SKM-1 (cell line): ENCODE results near the gene C15orf61.

Experiments
- DNase-seq: peaks from one replicate; lab custom pipeline; 2025; ENCODE audit not compliant: unreplicated experiment; lab: John Stamatoyannopoulos, UW

The C15orf61 gene

GRCh38 chr15:67548862-67549651 is 28.1 kb downstream of the C15orf61 start:
- no peak for DNase-seq

GRCh38 chr15:67549736-67550135 is 28.8 kb downstream of the C15orf61 start:
- DNase-seq, result no peak

- DNase-seq, result no peak
Observed at GRCh38 chr15:67550522-67550921, 29.6 kb downstream of the C15orf61 start.

DNA sequence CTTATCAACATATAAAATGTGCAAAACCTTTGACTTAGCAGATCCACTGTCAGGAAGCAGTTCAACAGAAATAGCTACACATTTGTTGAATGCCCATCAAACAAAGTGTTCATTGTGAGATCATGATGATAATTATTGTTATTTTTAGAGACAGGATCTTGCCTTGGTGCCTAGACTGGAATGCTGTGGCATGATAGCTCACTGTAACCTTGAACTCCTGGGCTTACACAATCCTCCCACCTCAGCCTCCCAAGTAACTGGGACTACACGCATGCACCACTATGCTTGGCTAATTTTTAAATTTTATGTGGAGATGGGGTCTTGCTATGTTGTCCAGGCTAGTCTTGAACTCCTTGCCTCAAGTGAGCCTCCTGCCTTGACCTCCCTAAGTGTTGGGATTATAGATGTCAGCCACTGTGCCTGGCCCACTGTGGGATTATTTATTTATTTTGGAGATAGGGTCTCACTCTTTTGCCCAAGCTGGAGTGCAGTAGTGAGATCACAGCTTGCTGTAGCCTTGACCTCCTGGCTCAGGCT is 30.3 kb downstream of the C15orf61 start:
- DNase-seq, result no peak

GRCh38 chr15:67554580-67554979 is 33.6 kb downstream of the C15orf61 start:
- DNase-seq, result no peak

- DNase-seq, result no peak
Observed at GRCh38 chr15:67556976-67557570, 36.1 kb downstream of the C15orf61 start.

DNA sequence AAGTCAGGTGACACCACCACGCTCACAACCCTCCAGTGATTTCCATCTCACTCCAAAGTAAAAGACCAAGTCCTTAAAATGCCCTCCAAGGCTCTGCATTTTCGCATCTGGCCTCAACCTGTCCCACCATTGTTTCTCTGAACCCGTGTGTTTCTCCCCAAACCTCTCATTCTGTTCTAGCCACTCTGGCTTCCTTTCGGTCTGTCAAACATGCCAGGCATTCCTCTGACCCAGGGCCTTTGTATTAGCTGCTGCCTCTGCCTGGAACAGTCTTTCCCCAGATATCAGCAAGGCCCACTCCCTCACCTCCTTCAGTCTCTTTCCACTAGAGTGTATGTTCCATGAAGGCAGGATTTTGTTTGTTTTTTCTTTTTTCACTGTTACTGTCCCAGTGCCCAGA is 37.6 kb downstream of the C15orf61 start:
- no peak for DNase-seq

GRCh38 chr15:67559158-67559557 is 38.2 kb downstream of the C15orf61 start:
- DNase-seq, result no peak

DNA sequence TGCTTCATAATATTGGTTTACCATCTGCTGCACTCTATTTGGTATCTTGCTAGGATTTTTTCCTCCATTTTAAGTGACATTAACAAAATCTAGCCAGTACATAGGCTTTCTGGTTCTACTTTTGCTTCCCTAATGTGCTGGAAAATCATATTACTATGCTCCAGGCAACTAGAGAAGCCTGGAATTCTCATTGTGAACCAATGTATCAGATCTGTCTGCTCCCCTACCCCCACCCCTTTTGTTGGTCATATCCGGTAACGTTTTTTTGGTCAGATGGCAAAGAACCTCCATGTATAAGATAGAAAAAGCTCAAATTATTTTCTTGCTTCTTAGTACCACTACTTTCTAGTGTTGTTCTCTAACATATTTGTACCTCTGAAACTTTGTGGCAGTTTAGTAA is 38.6 kb downstream of the C15orf61 start:
- DNase-seq, result no peak

DNA sequence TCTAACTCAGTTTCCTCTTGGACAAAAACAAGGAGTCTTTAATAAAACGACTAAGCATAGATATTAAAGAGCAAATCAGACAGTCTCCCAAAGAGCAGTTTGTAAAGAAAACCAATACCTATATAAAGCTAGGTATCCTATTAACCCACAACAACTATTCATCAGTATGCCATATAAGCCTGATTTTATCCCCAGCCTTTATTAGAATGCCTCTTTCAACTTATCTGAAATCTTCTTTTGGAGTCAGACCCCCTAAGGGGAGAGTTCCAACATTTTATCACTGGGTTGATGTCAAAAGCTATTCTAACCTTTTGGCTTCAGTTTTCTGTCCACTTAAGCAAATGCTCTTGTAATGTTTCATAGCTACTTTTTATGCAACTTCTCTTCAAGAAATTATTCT is 39.4 kb downstream of the C15orf61 start:
- no peak for DNase-seq

DNA sequence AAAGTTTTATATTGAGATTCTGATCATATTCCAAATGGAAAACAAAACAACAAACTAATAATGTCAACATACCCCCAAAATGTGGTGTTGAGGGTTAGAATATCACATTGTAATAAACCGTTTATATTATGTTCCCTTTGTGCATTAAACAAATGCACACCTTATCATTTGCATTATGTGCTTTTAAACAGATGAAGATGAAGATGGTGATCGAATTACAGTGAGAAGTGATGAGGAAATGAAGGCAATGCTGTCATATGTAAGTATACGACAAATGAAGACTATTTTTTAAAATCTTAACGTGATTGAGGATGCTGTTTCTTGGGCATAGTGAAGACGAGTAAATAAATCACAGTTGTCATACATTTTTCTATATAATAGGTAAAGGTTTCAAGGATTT is 42.2 kb downstream of the C15orf61 start:
- no peak for DNase-seq

DNA sequence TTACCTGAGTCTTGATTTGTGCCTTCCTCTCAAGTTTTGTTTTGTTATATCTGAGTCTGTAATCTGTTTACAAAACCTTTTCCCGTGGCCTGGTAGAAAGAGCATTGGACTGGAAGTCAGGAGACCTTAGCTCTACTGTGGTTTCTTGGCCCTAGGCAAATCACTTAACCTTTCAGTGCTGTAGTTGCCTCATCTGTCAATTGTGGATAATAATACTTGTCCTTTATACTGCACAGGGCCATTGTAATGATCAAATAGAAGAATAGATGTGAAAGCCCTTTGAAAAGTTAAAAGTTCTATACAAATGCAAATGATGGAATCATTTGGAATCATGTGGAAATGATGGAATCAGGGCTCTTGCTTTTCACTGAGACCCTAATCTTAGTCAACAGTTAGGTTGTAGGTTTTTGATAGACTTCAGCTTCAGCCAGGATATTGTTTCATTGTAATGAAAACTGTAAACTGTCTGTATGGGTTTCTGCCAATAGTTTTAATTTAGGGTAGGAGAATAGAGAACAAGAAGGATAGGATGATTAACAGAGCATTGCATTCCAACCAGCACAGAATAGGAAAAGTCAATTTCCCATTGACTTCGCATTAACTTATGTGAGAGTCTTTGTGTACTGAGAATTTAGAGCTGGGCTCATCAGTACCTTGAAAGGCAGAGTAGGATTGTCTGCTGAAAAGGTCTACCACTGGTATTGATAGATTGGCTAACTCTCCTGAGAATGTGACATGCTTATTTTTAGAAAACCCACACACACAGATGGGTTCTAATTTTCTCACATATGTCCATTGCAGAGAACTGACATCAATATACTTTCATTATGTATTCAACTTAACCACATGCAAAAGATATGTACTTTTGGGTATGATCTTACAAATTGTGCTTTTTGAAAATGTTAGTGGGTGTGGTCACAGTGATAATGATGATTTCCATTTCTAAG is 43.4 kb downstream of the C15orf61 start:
- no peak for DNase-seq

DNA sequence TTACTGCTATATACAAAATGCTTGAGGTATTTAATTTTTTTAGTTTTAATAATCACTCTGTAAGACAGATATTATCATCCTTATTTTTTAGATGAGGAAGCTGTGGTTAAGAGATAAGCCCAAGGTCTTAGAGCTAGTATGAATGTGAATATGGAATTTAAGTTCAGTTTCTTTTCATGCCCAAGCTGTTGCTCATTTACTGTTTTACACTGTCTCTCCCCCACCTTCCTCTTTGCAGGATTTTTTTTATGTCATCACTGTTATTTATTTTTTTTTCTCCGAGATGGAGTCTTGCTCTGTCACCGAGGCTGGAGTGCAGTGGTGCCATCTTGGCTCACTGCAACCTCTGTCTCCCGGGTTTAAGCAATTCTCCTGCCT is 44.0 kb downstream of the C15orf61 start:
- DNase-seq, result no peak

DNA sequence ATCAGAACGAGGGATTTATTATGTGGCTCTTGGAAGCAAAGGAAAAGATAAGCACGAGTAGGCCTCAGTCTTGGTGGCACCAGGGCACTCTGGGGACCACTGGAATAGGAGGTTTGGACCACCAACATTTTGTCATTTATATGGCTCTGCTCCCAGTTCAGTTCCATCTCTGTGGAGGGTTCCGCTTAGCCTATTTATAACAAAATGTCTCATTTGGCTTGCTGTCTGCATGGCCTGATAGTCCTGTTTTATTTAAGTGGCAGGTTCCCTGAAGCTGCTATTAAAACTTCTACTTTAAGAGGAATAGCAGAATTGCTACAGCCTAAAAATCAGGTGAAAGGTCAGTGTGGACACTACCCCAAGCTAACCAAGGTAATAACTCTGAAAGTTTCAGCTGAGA is 48.7 kb downstream of the C15orf61 start:
- DNase-seq, result no peak

- DNase-seq, result no peak
Observed at GRCh38 chr15:67570875-67571647, 50.1 kb downstream of the C15orf61 start.

- no peak for DNase-seq
Observed at GRCh38 chr15:67571648-67572415, 50.9 kb downstream of the C15orf61 start.

- DNase-seq, result peak; percentile 43
Observed at GRCh38 chr15:67573194-67573593, 52.3 kb downstream of the C15orf61 start.

- DNase-seq, result peak; percentile 3
Observed at GRCh38 chr15:67575039-67575502, 54.1 kb downstream of the C15orf61 start.

DNA sequence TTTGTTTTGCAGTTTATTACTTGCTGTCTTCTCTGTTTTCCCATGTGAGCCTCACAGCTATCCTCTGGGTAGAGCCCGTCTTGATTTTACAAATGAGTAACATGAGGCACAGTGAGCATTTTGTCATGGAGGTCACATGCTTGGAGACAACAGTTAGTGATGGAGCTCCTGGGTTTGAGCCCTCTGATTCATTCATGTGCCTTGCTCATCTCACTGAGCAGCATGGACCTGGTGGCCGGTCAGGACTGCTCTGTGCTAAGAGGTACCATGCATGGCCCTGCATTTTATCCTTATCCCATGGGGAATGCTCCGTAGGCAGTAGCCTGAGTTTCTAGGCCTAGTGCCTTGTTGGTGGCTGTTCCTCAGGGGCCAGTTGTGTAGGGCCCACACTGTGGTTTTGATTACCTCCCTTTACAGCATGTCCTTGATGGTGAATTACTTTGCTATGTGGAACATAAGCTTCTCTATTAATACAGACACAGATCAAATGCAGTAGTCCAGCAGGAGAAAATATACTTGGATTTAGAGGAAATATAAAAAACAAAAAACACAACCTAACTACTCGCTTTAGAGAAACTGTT is 57.2 kb downstream of the C15orf61 start:
- no peak for DNase-seq
